ENCODE data around the gene AP3D1. TPM values are rescaled to one million over a fixed set of nuclear protein-coding genes. Genes with fewer than 3 reads are reported as not detected.

AP3D1 gene
- total and polyA plus RNA-seq, 9 of the 15 experiments (the other 6 are each of a cell fraction or from before 2014, with no cell fraction given) = 1.2 to 86.1 (median 35.9) TPM

GRCh38 chr19:2121416-2122051 lies 29.8 kb downstream of the AP3D1 start:
- Histone ChIP-seq H3K4me2 (ENCODE audit: insufficient read depth, low read length) (no peak overlapping the region), H4K20me1 (replicated peaks; ENCODE audit: control insufficient read depth, insufficient read depth, low read length) (peaks cover 4% of the 10 kb centered on the region; the same call in 1 of the 2 replicates), H3K9ac (ENCODE audit: insufficient read depth in 1 of 2, low read depth in 2 of 2, low read length in 2 of 2) (no peak overlapping the region; a peak in 1 of 4 replicates), H2AFZ (ENCODE audit: low read depth, low read length) (no peak overlapping the region), H3K27me3 (ENCODE audit: control insufficient read depth in 2 of 2, insufficient read depth in 2 of 2, low read length in 2 of 2) (no peaks in the 10 kb centered on the region; a peak in 1 of 5 replicates), H3K9me1 (ENCODE audit: control insufficient read depth, insufficient read depth, low read length) (no peaks in the 10 kb centered on the region), H3K27ac (ENCODE audit: extremely low read depth, low read depth, low read length) (no peak overlapping the region), H3K36me3 (ENCODE audit: control insufficient read depth, insufficient read depth, low read length) (peaks cover 93% of the 10 kb centered on the region; the same call in 2 of the 3 replicates), H3K4me1 (replicated peaks in 1 of 2; ENCODE audit: control insufficient read depth in 2 of 2, insufficient read depth in 2 of 2, low read length in 2 of 2) (peaks cover 0 to 20% of the 10 kb centered on the region in 2 experiments; a peak in 1 of 5 replicates), H3K4me3 (no peak overlapping the region), H3K9me3 (replicated peaks; ENCODE audit: control insufficient read depth, insufficient read depth, low read depth, low read length) (no peaks in the 10 kb centered on the region), H3K79me2 (ENCODE audit: control insufficient read depth, insufficient read depth, low read length) (no peaks in the 10 kb centered on the region)
- ChIA-PET CTCF (ENCODE audit: low intra/inter-chr PET ratio) (no interaction called here), POLR2A (interaction anchor here (0.5 kb wide), 1 partner anchor 68 kb away, joined by 3 read pairs; no protein-coding TSS in a partner anchor)
- no TSS peak for BruUV-seq (replicated peaks)
- intact Hi-C loops (cut with micrococcal nuclease) (no loop called here), in situ Hi-C loops (cut with MboI) (no loop called here)
- no peak for ATAC-seq
- 95% methylated on average over 22 of the region's 27 CpGs for WGBS (ENCODE audit: insufficient coverage, low coverage, missing lambda C conversion rate)
- no peak for DNase-seq (ENCODE audit: extremely low read depth in 1 of 4, low spot score in 3 of 4)
- no peak for TF ChIP-seq CBX1 (IDR thresholded peaks at IDR 0.05; ENCODE audit: low read depth)
- no peak for TF ChIP-seq SRSF1 (IDR thresholded peaks at IDR 0.05; ENCODE audit: low read depth, low read length)
- no peak for TF ChIP-seq ZNF778 (CRISPR knock-in tag; IDR thresholded peaks at IDR 0.05)
- no peak for TF ChIP-seq HBP1 (CRISPR knock-in tag; IDR thresholded peaks at IDR 0.05)
- 0 out of 2 replicates have a peak, but pooled peaks have one; percentile 43 for TF ChIP-seq POLR2G (IDR thresholded peaks at IDR 0.05; ENCODE audit: low read depth, low read length)
- FAIRE-seq = no peak
